ENCODE results near the gene RASL11B.

The RASL11B gene

DNA sequence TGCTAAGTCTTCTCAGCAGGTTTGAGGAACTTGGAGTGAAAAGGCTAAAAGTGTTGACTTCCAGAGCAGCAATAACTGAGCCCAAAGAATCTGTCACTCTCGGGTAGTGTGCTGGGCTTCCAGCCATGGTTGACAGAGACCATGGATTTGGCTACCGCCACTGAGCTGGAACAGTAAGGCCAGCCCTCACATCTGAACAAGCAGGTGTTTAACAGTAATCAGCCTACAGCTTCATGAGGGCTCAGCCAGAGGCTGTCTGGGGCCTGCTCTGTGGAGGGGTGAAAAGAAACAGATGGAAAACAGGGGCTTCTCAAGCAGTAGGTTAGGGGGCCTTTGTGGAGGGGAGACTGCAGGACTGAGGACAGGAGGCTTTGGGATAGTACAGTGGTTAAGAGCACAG lies 14.9 kb downstream of the RASL11B start:
- no peak for DNase-seq

GRCh38 chr4:52877694-52878093 lies 15.6 kb downstream of the RASL11B start:
- no peak for DNase-seq

DNA sequence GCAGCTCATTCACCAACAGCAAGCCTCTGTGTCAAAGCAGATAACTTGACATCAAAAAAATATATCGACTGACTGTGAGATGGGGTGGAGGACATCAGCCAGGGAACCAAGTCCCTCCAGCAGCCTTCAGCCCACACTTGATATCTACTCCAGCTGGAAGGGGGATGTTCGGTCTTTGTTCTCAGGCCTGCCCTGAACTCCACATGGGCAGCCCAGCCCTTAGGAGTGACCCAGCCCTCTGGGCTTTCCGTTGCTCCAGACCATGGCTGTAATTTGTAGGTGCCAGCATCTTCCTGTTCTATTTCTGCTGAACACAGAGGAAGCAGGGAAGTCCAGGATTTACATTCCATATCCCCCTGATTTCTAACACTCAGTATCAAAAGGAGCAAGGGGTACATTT lies 17.4 kb downstream of the RASL11B start:
- no peak for DNase-seq

DNA sequence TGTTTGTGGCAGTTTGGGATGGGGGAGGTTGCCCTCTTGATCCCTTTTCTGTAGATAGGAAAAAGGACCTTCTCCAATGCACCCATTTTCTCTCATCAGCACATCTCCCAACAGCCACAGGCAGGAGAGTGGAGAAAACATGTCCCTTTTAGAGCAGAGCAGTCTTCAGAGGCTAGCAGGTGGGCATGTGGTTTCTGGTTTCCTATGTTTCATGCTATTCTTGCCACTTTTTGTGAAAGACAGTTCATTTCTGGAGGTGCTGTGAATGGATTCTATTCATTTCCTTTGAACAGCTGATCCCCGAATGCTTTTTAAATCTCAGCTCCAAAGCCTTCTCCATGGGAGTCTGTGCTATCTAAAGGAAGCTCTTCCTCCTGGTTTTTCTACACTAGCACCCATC lies 18.9 kb downstream of the RASL11B start:
- DNase-seq = no peak

GRCh38 chr4:52883183-52883621 lies 21.1 kb downstream of the RASL11B start:
- DNase-seq = no peak

DNA sequence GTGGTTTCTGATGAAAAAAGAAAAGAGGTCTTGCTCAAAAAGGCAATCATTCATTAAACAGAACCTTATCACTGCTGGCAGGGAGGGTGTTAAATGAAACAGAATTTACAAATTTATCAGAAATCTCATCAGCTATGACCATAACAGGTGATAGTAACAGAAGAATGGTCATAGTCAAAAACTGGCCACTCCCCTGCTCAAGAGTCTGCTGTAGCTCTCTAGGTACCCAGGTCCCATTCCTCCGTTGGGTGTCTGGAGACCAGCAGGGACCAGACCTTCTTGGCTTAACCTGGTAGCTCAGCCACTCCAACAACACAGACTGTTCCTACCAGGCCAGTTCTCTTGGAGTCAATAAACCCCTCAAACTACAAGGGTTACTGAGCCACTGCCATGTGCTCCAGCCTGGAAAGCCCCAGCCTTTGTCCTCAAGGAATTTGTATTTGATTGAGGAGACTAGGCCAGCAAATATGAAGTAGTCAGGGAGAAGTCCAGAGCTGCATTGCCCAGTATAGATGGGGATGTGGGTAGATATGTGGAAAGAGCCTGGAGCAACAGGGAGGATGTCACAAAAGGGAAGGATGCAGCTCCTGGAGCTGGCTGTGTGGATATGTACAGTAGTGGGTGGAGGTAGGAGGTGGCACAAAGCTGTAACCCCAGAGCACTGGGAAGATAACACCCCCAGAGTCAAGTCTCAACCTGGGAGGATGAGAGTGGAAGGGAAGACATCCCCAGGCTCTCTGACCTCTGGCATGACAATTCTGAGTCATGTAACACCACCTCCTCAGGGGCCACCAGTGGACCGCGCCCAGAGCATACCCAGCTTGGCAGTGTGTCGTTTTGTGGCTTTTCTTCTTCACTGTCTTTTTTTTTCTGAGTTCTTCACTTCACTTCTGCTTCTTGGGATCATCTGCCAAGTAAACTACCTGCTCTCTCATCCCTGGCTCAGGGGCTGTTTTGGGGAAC lies 21.9 kb downstream of the RASL11B start:
- no peak for DNase-seq

DNA sequence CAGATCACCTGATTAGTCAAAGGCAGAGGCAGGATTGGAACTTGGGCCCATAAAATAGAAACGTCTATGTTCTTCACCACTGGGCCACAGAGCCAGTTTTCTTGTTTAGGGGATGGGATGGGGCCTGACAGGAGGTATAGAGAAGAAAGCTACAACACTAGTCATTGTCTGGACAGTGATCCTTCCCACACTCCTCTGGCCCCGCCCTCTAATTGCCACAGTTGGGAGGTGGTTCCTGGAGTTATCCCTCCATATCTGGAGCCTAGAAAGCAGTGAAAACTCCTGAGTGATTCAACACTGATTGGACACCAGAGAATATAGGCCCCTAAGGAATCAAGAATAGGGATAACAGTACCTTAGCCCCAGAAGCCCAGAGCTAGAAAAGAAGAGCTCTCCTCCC lies 22.9 kb downstream of the RASL11B start:
- no peak for DNase-seq

GRCh38 chr4:52889354-52889753 lies 27.2 kb downstream of the RASL11B start:
- DNase-seq = no peak

DNA sequence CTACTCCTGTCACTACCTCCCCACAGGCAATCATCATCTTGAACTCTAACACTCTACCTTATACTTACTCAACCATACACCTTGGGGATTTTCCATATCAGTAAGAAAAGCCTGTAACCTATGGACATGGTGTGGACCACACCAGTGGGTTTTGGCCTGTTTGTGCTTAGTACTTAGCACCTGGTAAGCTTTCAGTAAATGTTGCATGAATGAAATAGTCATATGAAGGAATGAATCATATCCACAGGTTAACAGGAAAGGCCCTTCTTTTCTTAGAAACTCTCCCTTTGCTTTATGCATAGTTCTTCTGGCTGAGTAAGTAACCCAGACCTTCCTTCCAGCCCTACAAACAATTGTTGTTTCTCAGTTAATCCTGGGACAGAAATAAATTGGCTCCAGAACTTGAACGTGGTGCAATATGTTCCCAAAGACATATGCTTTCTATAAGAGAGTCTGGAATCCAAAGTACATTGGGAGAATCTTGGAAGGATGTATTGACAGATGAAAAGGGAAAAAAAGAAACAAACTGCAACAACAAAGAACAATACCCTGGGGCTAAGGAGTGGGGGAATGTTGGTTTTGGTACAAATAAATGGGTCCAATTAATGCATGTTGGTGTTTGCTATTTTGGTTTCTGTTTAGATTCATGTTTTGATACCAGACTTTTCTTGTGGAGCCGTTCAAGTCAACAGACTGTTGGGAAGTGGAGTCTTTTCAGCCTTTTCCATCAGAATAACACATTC lies 27.8 kb downstream of the RASL11B start:
- no peak for DNase-seq

GRCh38 chr4:52890521-52890791 lies 28.3 kb downstream of the RASL11B start:
- DNase-seq = no peak

GRCh38 chr4:52891743-52892142 lies 29.6 kb downstream of the RASL11B start:
- peak; percentile 71 for DNase-seq

- DNase-seq = no peak
These were observed 30.8 kb downstream of the RASL11B start for GRCh38 chr4:52892880-52893279.

DNA sequence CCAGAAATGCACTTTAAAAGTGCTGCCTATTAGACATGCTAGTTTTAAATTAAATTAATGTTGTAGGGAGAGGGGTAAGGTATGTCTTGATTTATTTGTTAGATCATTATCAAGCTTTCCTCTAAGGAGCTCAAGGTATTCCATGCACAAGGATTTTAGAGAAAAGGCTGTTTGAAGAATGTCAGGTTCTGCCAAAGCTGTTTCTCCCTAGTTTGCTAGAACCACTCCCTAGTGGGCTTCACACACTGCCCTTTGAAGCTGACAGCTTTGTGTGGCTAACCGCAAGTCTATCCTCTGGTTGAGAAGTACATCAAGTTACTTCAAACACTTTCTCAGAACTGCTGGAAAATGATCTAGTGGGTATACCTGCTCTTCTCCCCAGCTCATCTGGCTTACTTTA lies 32.3 kb downstream of the RASL11B start:
- no peak for DNase-seq

GRCh38 chr4:52903273-52903672 lies 41.2 kb downstream of the RASL11B start:
- DNase-seq = peak; percentile 18

DNA sequence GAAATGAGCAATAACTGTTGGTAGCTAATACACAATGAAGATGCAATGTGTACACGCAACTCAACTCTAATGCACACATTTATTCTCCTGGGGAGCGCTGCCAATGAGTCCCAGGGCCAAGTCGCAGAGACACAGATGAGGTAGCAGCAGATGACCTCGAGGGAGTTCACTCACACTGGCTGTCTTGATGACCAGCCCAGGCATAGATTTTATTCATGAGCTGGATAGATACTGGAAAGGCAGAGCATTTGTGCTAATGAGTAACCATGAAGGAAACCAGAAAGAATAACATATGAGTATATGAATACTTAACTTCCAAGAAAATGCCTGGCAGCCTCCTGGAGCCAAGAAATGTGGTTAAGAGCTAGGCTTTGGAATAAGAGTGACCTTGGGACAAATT lies 42.3 kb downstream of the RASL11B start:
- DNase-seq = no peak

- DNase-seq = no peak
These were observed 45.4 kb downstream of the RASL11B start for GRCh38 chr4:52907510-52907909.

DNA sequence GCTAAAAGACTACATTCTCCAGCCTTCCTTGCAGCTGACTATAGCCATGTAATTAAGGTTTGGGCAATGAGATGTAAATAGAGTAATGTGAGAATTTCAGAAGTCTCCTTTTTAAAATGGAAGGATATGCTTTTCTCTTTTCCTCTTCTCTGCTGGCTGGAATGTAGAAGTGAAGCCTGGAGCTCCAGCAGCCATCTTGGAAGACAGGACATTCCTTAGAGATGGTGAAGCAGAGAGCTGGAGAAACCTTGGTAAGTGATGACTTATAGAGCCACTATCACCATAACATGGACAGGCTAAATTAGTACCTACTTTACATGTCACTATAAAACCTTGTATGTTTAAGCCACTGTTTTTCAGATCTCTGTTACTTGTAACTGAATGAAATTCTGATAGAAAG lies 48.0 kb downstream of the RASL11B start:
- no peak for DNase-seq

- DNase-seq = peak; percentile 65
These were observed 49.7 kb downstream of the RASL11B start for GRCh38 chr4:52911684-52912294.

- no peak for DNase-seq
These were observed 50.5 kb downstream of the RASL11B start for GRCh38 chr4:52912608-52913007.

DNA sequence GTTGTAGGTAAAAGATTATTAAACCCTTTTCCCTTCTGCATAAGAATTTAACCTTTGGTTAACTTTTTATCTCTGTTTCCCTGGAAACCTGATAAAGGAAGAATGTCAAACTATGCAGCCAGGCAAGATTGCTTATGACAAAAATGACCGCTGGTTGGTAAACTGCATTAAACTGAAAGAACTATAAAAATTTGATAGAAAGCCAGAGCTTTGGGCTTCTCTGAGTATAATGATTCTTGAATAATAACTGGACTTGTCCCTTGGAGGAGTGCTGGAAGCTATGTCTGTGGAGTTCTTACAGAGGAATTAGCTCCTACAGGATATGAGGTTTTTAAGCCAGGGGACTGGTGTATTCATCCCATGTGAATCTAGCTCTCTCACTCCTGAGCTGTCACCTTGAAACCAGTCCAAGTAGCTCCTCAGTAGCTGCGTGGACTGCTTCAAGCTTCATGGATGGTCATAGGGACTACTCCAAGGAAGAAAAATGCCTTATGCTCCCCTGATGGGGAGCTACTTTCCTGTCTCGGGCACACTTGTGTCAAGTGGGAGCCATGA lies 52.0 kb downstream of the RASL11B start:
- DNase-seq = no peak

- DNase-seq = no peak
These were observed 53.1 kb downstream of the RASL11B start for GRCh38 chr4:52915191-52915590.

DNA sequence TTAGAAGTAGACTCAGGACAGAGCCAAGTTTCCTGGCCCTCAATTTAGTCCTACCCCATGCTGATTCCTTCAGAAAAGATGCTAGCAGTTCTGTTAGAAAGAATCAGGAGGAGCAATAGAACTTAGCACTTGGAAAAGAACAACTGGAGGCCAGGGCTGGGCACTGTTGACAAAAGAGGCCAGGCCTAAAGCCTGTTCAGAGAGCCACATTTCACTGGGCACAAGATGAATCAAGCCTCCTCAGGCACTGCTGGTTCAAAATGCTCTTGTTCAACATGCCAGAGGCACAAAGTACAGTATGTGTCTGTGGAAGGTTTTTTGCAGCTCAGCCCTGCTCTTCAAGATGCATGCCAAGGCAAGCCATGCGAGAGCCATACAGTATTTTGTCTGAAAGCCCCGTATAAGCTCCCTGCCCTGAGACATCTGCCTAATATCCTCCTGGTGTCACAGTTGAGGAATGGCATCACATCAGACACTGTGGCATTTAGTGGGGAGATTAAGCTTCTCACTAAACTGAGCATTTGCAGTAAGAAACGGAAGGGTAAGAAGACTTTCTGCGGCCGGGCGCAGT lies 53.7 kb downstream of the RASL11B start:
- no peak for DNase-seq

Data from MV-4-11 (cell line).